Pancreas (tissue), 10 donors: Measurements from ENCODE around the gene DNMBP. TPM values are rescaled to one million over a fixed set of nuclear protein-coding genes. Genes with fewer than 3 reads are reported as not detected.
A peak's percentile ranks its signal among the peaks of the same experiment; 100 is the strongest.
"Not testable (repeated sequence)": the region's sequence is repeated elsewhere in the genome, so short reads cannot be mapped to it uniquely, and the experiment has no call there.

Source experiments
- ATAC-seq, 4 donors: fragments of 200-7000 bp; cut with Tn5 transposase; one replicate each; pipeline versions ENCODE4 v1.8.0 to v1.9.1; 2020; ENCODE audit warnings: mild to moderate bottlenecking in 4 of 4, moderate library complexity in 4 of 4
- DNase-seq, 6 donors: peaks; one replicate each; pipeline ENCODE4 v3.0.0-alpha.2; 2020
- FAIRE-seq: peaks from 2 replicates; lab custom pipeline; 2012; peaks lifted over from hg19 to GRCh38; lab: Jason Lieb, UNC
- H3K27ac ChIP-seq, 4 donors: fragments of 200-600 bp; sonication (generic); 1 replicate in 3 of 4; 2 replicates in 1 of 4; pipeline versions ENCODE4 v1.5.0 to v1.8.0; 2020
- H3K27me3 ChIP-seq, 4 donors: fragments of 200-600 bp; one replicate each; pipeline ENCODE4 v1.8.0; 2021
- H3K36me3 ChIP-seq, 3 donors: fragments of 200-600 bp; sonication (generic) in 1 of 3; one replicate each; pipeline versions ENCODE4 v1.5.0 to v1.8.0; 2020 to 2021
- H3K4me1 ChIP-seq, 3 donors: fragments of 200-600 bp; one replicate each; pipeline ENCODE4 v1.8.0; 2021
- H3K4me3 ChIP-seq, 4 donors: fragments of 200-600 bp; sonication (generic) in 2 of 4; one replicate each; pipeline versions ENCODE4 v1.5.0 to v1.8.0; 2020 to 2021
- H3K9me3 ChIP-seq, 4 donors: fragments of 200-600 bp; one replicate each; pipeline ENCODE4 v1.8.0; 2021
- CTCF ChIP-seq, 4 donors: fragments of 200-600 bp; sonication (generic) in 3 of 4; IDR thresholded peaks; one replicate each; pipeline versions ENCODE4 v1.5.0 to v1.8.0; 2021; ENCODE audit warnings: antibody characterized with exemption in 4 of 4
- WGBS, 2 donors: extraction: QIAGEN DNeasy Blood & Tissue Kit; methylation state at CpG; one replicate each; pipeline ENCODE4 v1.1.7; 2013; 5-methylcytosine and 5-hydroxymethylcytosine counted together
- intact Hi-C, 3 donors: fragments of 100-400 bp; cut with DNase I; formaldehyde crosslinking; loops; one replicate each; pipeline versions ENCODE4 v1.11.1 to v1.14.2; 2022
- polyA plus RNA-seq, 2 donors: library from polyadenylated mRNA; stranded (reverse); fragments of 200-250 nt; gene quantifications; one replicate each; pipeline ENCODE4 v1.2.3, GENCODE V29; 2013
- total RNA-seq, 6 donors: library from RNA; stranded (reverse); fragmentation: NEBNext Ultra II Directional in 4 of 6; extraction: Animal tissue kit (Norgen Biotek cat#: 25700) in 4 of 6; gene quantifications; one replicate each; pipeline versions ENCODE4 v1.2.1 to v1.2.4, GENCODE V29; 2021 to 2023
- donor health status: healthy with polysubstance abuse.
- donor health status: DM: no; HTN: no; CAD: no; lungs with moderate emphysema.
- donor health status: DM: no; HTN: no; CAD: no.
- donor health status: control.
- donor health status: control.
- donor health status: Bipolar disorder and iron deficiency.
- donor health status: DM: yes; HTN: yes; CAD: no.
- donor health status: DM: no; HTN: no; CAD: no.
- donor health status: DM: no; HTN: no; CAD: no.
- donor health status: DM: yes; HTN: yes; CAD: no.

DNMBP gene
- total and polyA plus RNA-seq, 8 donors: 8.9 to 17.9 (median 11.2) TPM

GRCh38 chr10:99943908-99944307 lies 65.8 kb downstream of the DNMBP start:
- H3K27ac ChIP-seq: no peak overlapping the region
- no peak for DNase-seq
- peaks cover 15 to 20% (median 16%) of the 10 kb centered on the region in 3 donors for H3K4me1 ChIP-seq
- intact Hi-C loops: no loop called here
- no peak for TF ChIP-seq CTCF (IDR thresholded peaks at IDR 0.05)
- no peak for ATAC-seq
- H3K9me3 ChIP-seq: no peaks in the 10 kb centered on the region
- no peaks in the 10 kb centered on the region for H3K36me3 ChIP-seq
- FAIRE-seq: no peak
- H3K4me3 ChIP-seq: no peak overlapping the region
- no peaks in the 10 kb centered on the region for H3K27me3 ChIP-seq
- WGBS, 2 donors: 89 to 92% methylated on average over 3 of the region's 3 CpGs

- intact Hi-C loops: no loop called here
- DNase-seq (no peak), ATAC-seq (no peak), FAIRE-seq (no peak)
- no peaks in the 10 kb centered on the region for H3K27me3 ChIP-seq
- H3K4me3 ChIP-seq: no peak overlapping the region
- H3K9me3 ChIP-seq: no peaks in the 10 kb centered on the region
- no peak overlapping the region for H3K27ac ChIP-seq
- H3K36me3 ChIP-seq: no peaks in the 10 kb centered on the region
- H3K4me1 ChIP-seq: peaks cover 15 to 20% (median 16%) of the 10 kb centered on the region in 3 donors
- 62 to 74% methylated on average over 7 of the region's 7 CpGs for WGBS, 2 donors
- TF ChIP-seq CTCF (IDR thresholded peaks at IDR 0.05): no peak
These were observed 67.6 kb downstream of the DNMBP start for GRCh38 chr10:99941942-99942820.

- 73 to 79% methylated on average over 3 of the region's 3 CpGs for WGBS, 2 donors
- FAIRE-seq: no peak
- no peak for DNase-seq
- no peaks in the 10 kb centered on the region for H3K36me3 ChIP-seq
- no peak overlapping the region for H3K27ac ChIP-seq
- intact Hi-C loops: no loop called here
- H3K27me3 ChIP-seq: no peaks in the 10 kb centered on the region
- TF ChIP-seq CTCF (IDR thresholded peaks at IDR 0.05): no peak
- ATAC-seq: peak in 2 of 4 donors; percentile 23 to 47
- H3K4me1 ChIP-seq: no peaks in the 10 kb centered on the region
- no peaks in the 10 kb centered on the region for H3K9me3 ChIP-seq
- no peak overlapping the region for H3K4me3 ChIP-seq
These were observed 71.2 kb downstream of the DNMBP start for GRCh38 chr10:99938563-99938962.

- H3K9me3 ChIP-seq: no peaks in the 10 kb centered on the region
- no peaks in the 10 kb centered on the region for H3K36me3 ChIP-seq
- DNase-seq (no peak), ATAC-seq (no peak), FAIRE-seq (no peak)
- no peak overlapping the region for H3K27ac ChIP-seq
- no peaks in the 10 kb centered on the region for H3K27me3 ChIP-seq
- TF ChIP-seq CTCF (IDR thresholded peaks at IDR 0.05): no peak
- no peaks in the 10 kb centered on the region for H3K4me1 ChIP-seq
- no peak overlapping the region for H3K4me3 ChIP-seq
- intact Hi-C loops: no loop called here
- 95 to 98% methylated on average over 3 of the region's 3 CpGs for WGBS, 2 donors
These were observed 72.1 kb downstream of the DNMBP start for GRCh38 chr10:99937630-99938029.

GRCh38 chr10:99932203-99932957 lies 77.4 kb downstream of the DNMBP start:
- WGBS, 2 donors: 36 to 64% methylated on average over 3 to 4 of the region's 7 CpGs
- H3K9me3 ChIP-seq, ATAC-seq, intact Hi-C loops, DNase-seq, H3K4me3 ChIP-seq, H3K36me3 ChIP-seq, FAIRE-seq, H3K27me3 ChIP-seq: not testable (repeated sequence)
- H3K27ac ChIP-seq: peak overlapping the region; percentile 78 to 95 (median 86)
- H3K4me1 ChIP-seq: peaks cover 10 to 12% (median 12%) of the 10 kb centered on the region in 3 donors
